Tibial nerve (tissue), 4 donors: ENCODE measurements around the gene LCN9. TPM values are rescaled to one million over a fixed set of nuclear protein-coding genes. Genes with fewer than 3 reads are reported as not detected.

ENCODE experiments used
- DNase-seq, 2 donors: peaks; one replicate each; pipeline ENCODE4 v3.0.0-alpha.2; 2019; ENCODE audit warnings: low spot score in 2 of 2
- H3K27ac ChIP-seq, 4 donors: fragments of 200-600 bp; sonication (generic) in 3 of 4; one replicate each; pipeline ENCODE4 v1.5.1; 2017 to 2019; ENCODE audit warnings: mild to moderate bottlenecking in 1 of 4
- H3K27me3 ChIP-seq, 2 donors: fragments of 200-600 bp; sonication (generic) in 1 of 2; one replicate each; pipeline versions ENCODE4 v1.5.1 to v1.6.0; 2017 to 2019
- H3K36me3 ChIP-seq, 3 donors: fragments of 200-600 bp; sonication (generic); one replicate each; pipeline ENCODE4 v1.5.1; 2018 to 2019
- H3K4me1 ChIP-seq, 4 donors: fragments of 200-600 bp; sonication (generic) in 3 of 4; one replicate each; pipeline ENCODE4 v1.5.1; 2017 to 2019
- H3K4me3 ChIP-seq, 4 donors: fragments of 200-600 bp; sonication (generic) in 3 of 4; one replicate each; pipeline ENCODE4 v1.5.1; 2017 to 2019; ENCODE audit warnings: mild to moderate bottlenecking in 1 of 4, moderate library complexity in 1 of 4
- H3K9me3 ChIP-seq, 4 donors: fragments of 200-600 bp; sonication (generic) in 3 of 4; one replicate each; pipeline ENCODE4 v1.5.1; 2017 to 2019
- CTCF ChIP-seq, 5 experiments: fragments of 200-600 bp in 3 of 5; fragments of 450-650 bp in 2 of 5; sonication (generic) in 3 of 5; IDR thresholded peaks; one replicate each; pipeline ENCODE4 v1.5.1; 2016 to 2019; ENCODE audit warnings: antibody characterized with exemption in 5 of 5, mild to moderate bottlenecking in 3 of 5, moderate library complexity in 2 of 5
- EP300 ChIP-seq, 2 donors: sonication (generic); formaldehyde crosslinking; IDR thresholded peaks; one replicate each; pipeline ENCODE4 v1.6.1; 2017; ENCODE audit warnings: antibody characterized with exemption in 2 of 2, mild to moderate bottlenecking in 1 of 2
- POLR2A ChIP-seq, 2 donors: fragments of 450-650 bp; IDR thresholded peaks; one replicate each; pipeline ENCODE4 v1.6.1; 2017; ENCODE audit warnings: antibody characterized with exemption in 2 of 2, mild to moderate bottlenecking in 2 of 2, moderate library complexity in 2 of 2
- WGBS, 2 donors: methylation state at CpG; one replicate each; pipeline ENCODE4 v1.1.5; 2018; 5-methylcytosine and 5-hydroxymethylcytosine counted together
- total RNA-seq, 4 donors: library from RNA; depleted of rRNA; stranded (reverse); fragments of >200 nt; gene quantifications; one replicate each; pipeline ENCODE4 v1.1.0, GENCODE V29; 2016

Gene LCN9
- total RNA-seq, 4 donors from 2014 or later = not detected

- no peak overlapping the region for H3K27ac ChIP-seq
- H3K36me3 ChIP-seq = no peaks in the 10 kb centered on the region
- no peaks in the 10 kb centered on the region for H3K4me1 ChIP-seq
- no peak for DNase-seq
- H3K27me3 ChIP-seq = peaks cover 3 to 76% of the 10 kb centered on the region in 2 donors
- 21 to 32% methylated on average over 6 to 8 of the region's 103 CpGs for WGBS, 2 donors
- no peak for TF ChIP-seq EP300 (IDR thresholded peaks at IDR 0.05)
- no peak for TF ChIP-seq POLR2A (IDR thresholded peaks at IDR 0.05)
- no peak for TF ChIP-seq CTCF (IDR thresholded peaks at IDR 0.05)
- no peak overlapping the region for H3K4me3 ChIP-seq
- H3K9me3 ChIP-seq = no peaks in the 10 kb centered on the region
Measured at GRCh38 chr9:135714242-135715055, 51.3 kb downstream of the LCN9 start.

GRCh38 chr9:135715056-135715595 lies 52.0 kb downstream of the LCN9 start:
- Histone ChIP-seq H3K4me1 (no peaks in the 10 kb centered on the region), H3K4me3 (no peak overlapping the region), H3K27ac (no peak overlapping the region), H3K9me3 (no peaks in the 10 kb centered on the region), H3K27me3 (peaks cover 3 to 76% of the 10 kb centered on the region in 2 donors), H3K36me3 (no peaks in the 10 kb centered on the region)
- no peak for DNase-seq
- 21 to 24% methylated on average over 23 of the region's 23 CpGs for WGBS, 2 donors
- no peak for TF ChIP-seq POLR2A (IDR thresholded peaks at IDR 0.05)
- no peak for TF ChIP-seq CTCF (IDR thresholded peaks at IDR 0.05)
- no peak for TF ChIP-seq EP300 (IDR thresholded peaks at IDR 0.05)

GRCh38 chr9:135716045-135716444 lies 52.9 kb downstream of the LCN9 start:
- DNase-seq = no peak
- Histone ChIP-seq H3K36me3 (no peaks in the 10 kb centered on the region), H3K27ac (no peak overlapping the region), H3K9me3 (no peaks in the 10 kb centered on the region), H3K4me3 (no peak overlapping the region), H3K4me1 (no peaks in the 10 kb centered on the region), H3K27me3 (peaks cover 3 to 77% of the 10 kb centered on the region in 2 donors)
- TF ChIP-seq CTCF (IDR thresholded peaks at IDR 0.05) = no peak
- no peak for TF ChIP-seq EP300 (IDR thresholded peaks at IDR 0.05)
- 80 to 83% methylated on average over 11 of the region's 11 CpGs for WGBS, 2 donors

Other genes with a start within 250 kb of the LCN9 start
- 10 to 100 TPM; 10.5 to 14.7 (median 11.8) TPM for gene PPP1R26, start 183.5 kb upstream of the LCN9 start, total RNA-seq
- 10 to 100 TPM; 24.9 to 29.2 (median 26.3) TPM for gene MRPS2, start 162.6 kb upstream of the LCN9 start, total RNA-seq
- gene LCN1, start 141.9 kb upstream of the LCN9 start, total RNA-seq = not detected
- not detected for gene OBP2A, start 117.2 kb upstream of the LCN9 start, total RNA-seq
- gene PAEP, start 101.6 kb upstream of the LCN9 start, total RNA-seq = not detected
- gene GLT6D1, start 23.8 kb upstream of the LCN9 start, total RNA-seq = not detected
- gene SOHLH1, start 36.2 kb downstream of the LCN9 start, total RNA-seq = not detected
- gene KCNT1, start 38.9 kb downstream of the LCN9 start, total RNA-seq = under 1 TPM in 2 of 4 donors, not detected in 2; under 0.01 to 0.39 TPM
- gene CAMSAP1, start 244.2 kb downstream of the LCN9 start, total RNA-seq = 10 to 100 TPM; 27.6 to 40.8 (median 35.7) TPM